K562 (cell line): ENCODE results near the gene PITPNM3. TPM values are rescaled to one million over a fixed set of nuclear protein-coding genes. Genes with fewer than 3 reads are reported as not detected.

Experiments used
- ATAC-seq: fragments of 200-7000 bp; cut with Tn5 transposase; 3 replicates; pipeline ENCODE4 v1.9.1; 2020; ENCODE audit warnings: moderate library complexity
- BruUV-seq: library from RNA; stranded (reverse); fragments of 400-500 nt; replicated peaks from 2 replicates; lab custom pipeline; 2021; lab: Mats Ljungman, UMichigan
- CTCF ChIA-PET: fragments of 300-600 bp; formaldehyde crosslinking; extraction: SDS; loops from one replicate; lab custom pipeline; 2021; ENCODE audit warnings: low intra/inter-chr PET ratio; lab: Yijun Ruan, JAX
- POLR2A ChIA-PET: fragments of 300-600, 350-650 bp; sonication (Branson Sonifier 250); formaldehyde crosslinking; extraction: SDS; loops from one replicate; lab custom pipeline; 2021; ENCODE audit warnings: antibody characterized with exemption, inconsistent platforms; lab: Yijun Ruan, JAX
- DNase-seq, 4 experiments: peaks; one replicate each; pipeline versions ENCODE4 v3.0.0 to v3.0.0-alpha.2; 2011 to 2018; ENCODE audit warnings: low spot score in 3 of 4, mixed read lengths in 3 of 4; ENCODE audit errors: extremely low read depth in 1 of 4
- FAIRE-seq: peaks from 2 replicates; lab custom pipeline; 2011; peaks lifted over from hg19 to GRCh38; lab: Jason Lieb, UNC
- H2AFZ ChIP-seq: 2 replicates; pipeline ENCODE4 v1.6.0; 2011; ENCODE audit warnings: low read depth, low read length, control low read depth, inconsistent platforms
- H3K27ac ChIP-seq: fragments of 200-600 bp; 3 replicates; pipeline ENCODE4 v1.8.0; 2011; ENCODE audit warnings: low read depth, mild to moderate bottlenecking, control low read depth, inconsistent platforms, low read length, moderate library complexity, mixed read lengths; ENCODE audit errors: extremely low read depth
- H3K27me3 ChIP-seq, 2 experiments: fragments of 300-600 bp in 1 of 2; 2 replicates in 1 of 2; 3 replicates in 1 of 2; pipeline versions ENCODE4 v1.6.0 to v1.8.0; 2011; ENCODE audit warnings: inconsistent platforms in 2 of 2, low read length in 2 of 2, mild to moderate bottlenecking in 1 of 2, mixed read lengths in 1 of 2, moderate library complexity in 1 of 2; ENCODE audit not compliant: control insufficient read depth in 2 of 2, insufficient read depth in 2 of 2
- H3K36me3 ChIP-seq: fragments of 300-600 bp; 3 replicates; pipeline ENCODE4 v1.8.0; 2011; ENCODE audit warnings: mild to moderate bottlenecking, low read length, inconsistent platforms; ENCODE audit not compliant: control insufficient read depth, insufficient read depth
- H3K4me1 ChIP-seq, 2 experiments: fragments of 200-600 bp in 1 of 2; replicated peaks in 1 of 2; 2 replicates in 1 of 2; 3 replicates in 1 of 2; pipeline versions ENCODE4 v1.5.1 to v1.8.0; 2011; ENCODE audit warnings: inconsistent platforms in 2 of 2, low read length in 2 of 2, mild to moderate bottlenecking in 1 of 2, mixed read lengths in 1 of 2, moderate library complexity in 1 of 2; ENCODE audit not compliant: control insufficient read depth in 2 of 2, insufficient read depth in 2 of 2
- H3K4me2 ChIP-seq: 2 replicates; pipeline ENCODE4 v1.6.1; 2011; ENCODE audit warnings: low read length, control low read depth, inconsistent platforms, mixed read lengths; ENCODE audit not compliant: insufficient read depth
- H3K4me3 ChIP-seq: fragments of 200-600 bp; sonication (generic), shearing (Covaris generic); 2 replicates; pipeline ENCODE4 v1.5.1; 2016; ENCODE audit warnings: control low read depth, inconsistent platforms
- H3K79me2 ChIP-seq: fragments of 200-600 bp; 3 replicates; pipeline ENCODE4 v1.8.0; 2011; ENCODE audit warnings: low read length, inconsistent platforms; ENCODE audit not compliant: control insufficient read depth, insufficient read depth
- H3K9ac ChIP-seq, 2 experiments: 2 replicates each; pipeline versions ENCODE4 v1.6.0 to v1.6.1; 2011; ENCODE audit warnings: low read depth in 2 of 2, low read length in 2 of 2, control low read depth in 1 of 2, inconsistent platforms in 1 of 2, mild to moderate bottlenecking in 1 of 2, mixed read lengths in 1 of 2; ENCODE audit not compliant: insufficient read depth in 1 of 2
- H3K9me1 ChIP-seq: one replicate; pipeline ENCODE4 v1.6.0; 2011; ENCODE audit warnings: inconsistent platforms, mild to moderate bottlenecking, low read length, moderate library complexity; ENCODE audit not compliant: control insufficient read depth, insufficient read depth
- H3K9me3 ChIP-seq: replicated peaks from 2 replicates; pipeline ENCODE4 v1.5.1; 2011; ENCODE audit warnings: low read depth, low read length, inconsistent platforms; ENCODE audit not compliant: control insufficient read depth, insufficient read depth
- H4K20me1 ChIP-seq: replicated peaks from 2 replicates; pipeline ENCODE4 v1.6.1; 2011; ENCODE audit warnings: low read length, inconsistent platforms, mixed read lengths; ENCODE audit not compliant: control insufficient read depth, insufficient read depth
- CTBP1 ChIP-seq: fragments of 450-650 bp; IDR thresholded peaks from 2 replicates; pipeline ENCODE4 v1.6.1; 2016; ENCODE audit warnings: borderline replicate concordance
- GABPB1 ChIP-seq: sonication (generic); formaldehyde crosslinking; IDR thresholded peaks from 2 replicates; pipeline ENCODE4 v1.8.0; 2022; ENCODE audit warnings: mild to moderate bottlenecking, missing genetic modification reagents
- GTF3C2 ChIP-seq: IDR thresholded peaks from 3 replicates; pipeline ENCODE4 v1.6.1; 2011; ENCODE audit warnings: borderline replicate concordance, mild to moderate bottlenecking, moderate library complexity; ENCODE audit not compliant: insufficient read length; ENCODE audit errors: extremely low read depth
- MAX ChIP-seq: sonication (generic); formaldehyde crosslinking; IDR thresholded peaks from 2 replicates; pipeline ENCODE4 v1.9.0; 2022; ENCODE audit warnings: mild to moderate bottlenecking, missing genetic modification reagents
- POLR2A ChIP-seq: fragments of 450-650 bp; conservative IDR thresholded peaks from 2 replicates; pipeline ENCODE4 v1.6.1; 2016
- RBBP5 ChIP-seq: fragments of 200-600 bp; sonication (generic); IDR thresholded peaks from 2 replicates; pipeline ENCODE4 v1.6.1; 2012; ENCODE audit warnings: borderline replicate concordance, mild to moderate bottlenecking, low read length, control low read depth, inconsistent platforms; ENCODE audit not compliant: insufficient read depth, poor library complexity, severe bottlenecking
- RFX5 ChIP-seq: IDR thresholded peaks from 2 replicates; pipeline ENCODE4 v1.6.1; 2011; ENCODE audit warnings: low read depth, mild to moderate bottlenecking, improper control_type of control experiment, low read length
- TAL1 ChIP-seq: fragments of 450-650 bp; IDR thresholded peaks from 2 replicates; pipeline ENCODE4 v1.6.1; 2016; ENCODE audit warnings: mild to moderate bottlenecking
- ZNF217 ChIP-seq: sonication (generic); formaldehyde crosslinking; IDR thresholded peaks from 2 replicates; pipeline ENCODE4 v1.8.0; 2022; ENCODE audit warnings: mild to moderate bottlenecking, missing genetic modification reagents
- WGBS: fragments of 100-300 bp; shearing (Covaris generic); methylation state at CpG from one replicate; pipeline ENCODE4 v1.1.6; 2016; ENCODE audit warnings: low coverage, mixed read lengths; ENCODE audit not compliant: insufficient coverage; ENCODE audit errors: missing lambda C conversion rate; 5-methylcytosine and 5-hydroxymethylcytosine counted together
- in situ Hi-C: fragments of 300-500 bp; cut with MboI; formaldehyde crosslinking; loops from 4 replicates; pipeline ENCODE4 v1.15.0; 2018; ENCODE audit warnings: inconsistent platforms, mixed read lengths
- intact Hi-C: fragments of 100-400 bp; cut with micrococcal nuclease; formaldehyde crosslinking; loops from 2 replicates; pipeline ENCODE4 v1.14.2; 2022
- polyA plus RNA-seq, 8 experiments: library from polyadenylated mRNA; depleted of rRNA in 4 of 8; stranded (reverse) in 5 of 8; unstranded in 3 of 8; fragments of >200 nt; fragmentation: Nextera tagmentation in 2 of 8; fragmentation: Illumina TruSeq in 1 of 8; extraction: Ambion mirVana in 2 of 8; extraction: Trizol in 1 of 8; gene quantifications; 2 replicates each; pipeline versions ENCODE4 v1.2.1 to v1.2.3, GENCODE V29; 2011 to 2014; ENCODE audit warnings: inconsistent platforms in 1 of 8, missing spikeins in 1 of 8
- total RNA-seq, 7 experiments: library from RNA; depleted of rRNA in 6 of 7; stranded (reverse); fragments of >200 nt in 6 of 7; fragmentation: Illumina TruSeq in 2 of 7; extraction: Trizol in 2 of 7; gene quantifications; 2 replicates each; pipeline versions ENCODE4 v1.2.1 to v1.2.3, GENCODE V29; 2011 to 2021; ENCODE audit warnings: low replicate concordance in 1 of 7

Gene PITPNM3
- total and polyA plus RNA-seq, 9 of the 15 experiments (the other 6 are each of a cell fraction or from before 2014, with no cell fraction given), result 0.14 to 0.38 (median 0.22) TPM; not detected in 2

- ChIA-PET POLR2A (interaction anchor here (0.7 kb wide), 1 partner anchor 1574 kb away, joined by 3 read pairs; no protein-coding TSS in a partner anchor), CTCF (interaction anchor here (1.1 to 1.4 kb wide), 3 partner anchors 830 to 835 kb away, joined by 3 to 5 read pairs (median 3); no protein-coding TSS in a partner anchor)
- Histone ChIP-seq H3K4me2 (no peak overlapping the region), H3K79me2 (no peaks in the 10 kb centered on the region), H3K4me3 (no peak overlapping the region), H2AFZ (no peak overlapping the region), H4K20me1 (no peaks in the 10 kb centered on the region; the same call in 1 of the 2 replicates), H3K36me3 (no peaks in the 10 kb centered on the region), H3K27me3 (peaks cover 2 to 31% of the 10 kb centered on the region in 2 experiments; a peak in 2 of 5 replicates), H3K9ac (no peak overlapping the region), H3K4me1 (no peaks in the 10 kb centered on the region), H3K27ac (no peak overlapping the region), H3K9me3 (no peaks in the 10 kb centered on the region), H3K9me1 (no peaks in the 10 kb centered on the region)
- DNase-seq (no peak), ATAC-seq (peak; percentile 59), FAIRE-seq (no peak)
- intact Hi-C loops, result loop anchor here (5.0 to 10.0 kb wide), 2 partner anchors 828 to 1175 kb away; no protein-coding TSS in a partner anchor
- WGBS, result 2% methylated on average over 9 of the region's 13 CpGs
- TF ChIP-seq POLR2A, result no peak
- in situ Hi-C loops, result loop anchor here (25.0 kb wide), 1 partner anchor 710 kb away; no protein-coding TSS in a partner anchor
- no TSS peak for BruUV-seq
These were observed 133.6 kb downstream of the PITPNM3 start for GRCh38 chr17:6422654-6423241.

- DNase-seq (peak; percentile 83 to 88 (median 86)), ATAC-seq (peak; percentile 96), FAIRE-seq (peak; percentile 91)
- no peak overlapping the region for H3K9ac ChIP-seq
- no peaks in the 10 kb centered on the region for H3K79me2 ChIP-seq
- no peak overlapping the region for H3K4me2 ChIP-seq
- no peak overlapping the region for H2AFZ ChIP-seq
- H3K4me3 ChIP-seq, result no peak overlapping the region
- peaks cover 2 to 37% of the 10 kb centered on the region in 2 experiments; a peak in 3 of 5 replicates for H3K27me3 ChIP-seq
- H3K27ac ChIP-seq, result no peak overlapping the region
- CTCF ChIA-PET, result interaction anchor here (1.1 to 1.4 kb wide), 3 partner anchors 830 to 834 kb away, joined by 3 to 5 read pairs (median 3); no protein-coding TSS in a partner anchor
- no TSS peak for BruUV-seq
- intact Hi-C loops (loop anchor here (5.0 to 10.0 kb wide), 2 partner anchors 827 to 1175 kb away; no protein-coding TSS in a partner anchor), in situ Hi-C loops (loop anchor here (25.0 kb wide), 1 partner anchor 710 kb away; no protein-coding TSS in a partner anchor)
- H3K9me3 ChIP-seq, result no peaks in the 10 kb centered on the region
- H3K4me1 ChIP-seq, result no peaks in the 10 kb centered on the region
- POLR2A ChIA-PET, result no interaction called here
- no peaks in the 10 kb centered on the region; the same call in 1 of the 2 replicates for H4K20me1 ChIP-seq
- no peaks in the 10 kb centered on the region for H3K9me1 ChIP-seq
- no peaks in the 10 kb centered on the region for H3K36me3 ChIP-seq
- WGBS, result 21% methylated on average over 6 of the region's 13 CpGs
- TF ChIP-seq MAX (no peak), RBBP5 (no peak), CTBP1 (peak; percentile 96), ZNF217 (CRISPR knock-in tag) (no peak), GABPB1 (CRISPR knock-in tag) (no peak; the same call in 1 of the 2 replicates), GTF3C2 (no peak), RFX5 (no peak), TAL1 (no peak)
These were observed 134.4 kb downstream of the PITPNM3 start for GRCh38 chr17:6421700-6422604.
